ENCODE results near the gene KIF23.
"Not testable (repeated sequence)": the region's sequence is repeated elsewhere in the genome, so short reads cannot be mapped to it uniquely, and the experiment has no call there.

The KIF23 gene

GRCh38 chr15:69424748-69425413 is 10.7 kb downstream of the KIF23 start:
- DNase-seq (ENCODE audit: low read depth, low spot score), result no peak
- H3K27ac ChIP-seq, result no peak overlapping the region

GRCh38 chr15:69433831-69434230 is 19.7 kb downstream of the KIF23 start:
- no peak for DNase-seq (ENCODE audit: low read depth, low spot score)
- no peak overlapping the region for H3K27ac ChIP-seq

GRCh38 chr15:69434238-69434637 is 20.1 kb downstream of the KIF23 start:
- DNase-seq (ENCODE audit: low read depth, low spot score), result no peak
- H3K27ac ChIP-seq, result no peak overlapping the region

GRCh38 chr15:69434679-69435078 is 20.5 kb downstream of the KIF23 start:
- no peak for DNase-seq (ENCODE audit: low read depth, low spot score)
- no peak overlapping the region for H3K27ac ChIP-seq

- no peak for DNase-seq (ENCODE audit: low read depth, low spot score)
- H3K27ac ChIP-seq, result no peak overlapping the region
Measured at GRCh38 chr15:69435985-69436384, 21.8 kb downstream of the KIF23 start.

- no peak for DNase-seq (ENCODE audit: low read depth, low spot score)
- H3K27ac ChIP-seq, result no peak overlapping the region
Measured at GRCh38 chr15:69436951-69437350, 22.8 kb downstream of the KIF23 start.

- no peak for DNase-seq (ENCODE audit: low read depth, low spot score)
- H3K27ac ChIP-seq, result no peak overlapping the region
Measured at GRCh38 chr15:69439623-69440022, 25.5 kb downstream of the KIF23 start.

GRCh38 chr15:69443032-69443611 is 29.0 kb downstream of the KIF23 start:
- H3K27ac ChIP-seq, result no peak overlapping the region

GRCh38 chr15:69444686-69445085 is 30.5 kb downstream of the KIF23 start:
- DNase-seq (ENCODE audit: low read depth, low spot score), result no peak
- no peak overlapping the region for H3K27ac ChIP-seq

More at GRCh38 chr15:69443032-69443611, 29.0 kb downstream of the KIF23 start:
- DNase-seq (ENCODE audit: low read depth, low spot score), result no peak

GRCh38 chr15:69446953-69447352 is 32.8 kb downstream of the KIF23 start:
- H3K27ac ChIP-seq, result no peak overlapping the region
- no peak for DNase-seq (ENCODE audit: low read depth, low spot score)

- not testable (repeated sequence) for H3K27ac ChIP-seq; DNase-seq (ENCODE audit: low read depth, low spot score)
Measured at GRCh38 chr15:69450221-69450620, 36.1 kb downstream of the KIF23 start.

- H3K27ac ChIP-seq, result peak overlapping the region; percentile 87
- DNase-seq (ENCODE audit: low read depth, low spot score), result no peak
Measured at GRCh38 chr15:69450968-69451695, 37.0 kb downstream of the KIF23 start.

GRCh38 chr15:69451951-69452691 is 38.0 kb downstream of the KIF23 start:
- peak overlapping the region; percentile 87 for H3K27ac ChIP-seq
- no peak for DNase-seq (ENCODE audit: low read depth, low spot score)

- H3K27ac ChIP-seq, result peak within 1 kb of the TSS; percentile 87
- DNase-seq (ENCODE audit: low read depth, low spot score), result peak; percentile 77
Measured at GRCh38 chr15:69452692-69453521, 38.8 kb downstream of the KIF23 start, which contains the start of gene RPLP1. TSS of gene RPLP1 (plus strand) at chr15:69452818. CDS start at chr15:69452949, 131 bp downstream.

- peak overlapping the region; percentile 87 for H3K27ac ChIP-seq
- DNase-seq (ENCODE audit: low read depth, low spot score), result no peak
Measured at GRCh38 chr15:69454953-69455352, 40.8 kb downstream of the KIF23 start.

GRCh38 chr15:69456208-69457166 is 42.3 kb downstream of the KIF23 start:
- no peak for DNase-seq (ENCODE audit: low read depth, low spot score)
- no peak overlapping the region for H3K27ac ChIP-seq

GRCh38 chr15:69457304-69458280 is 43.4 kb downstream of the KIF23 start:
- H3K27ac ChIP-seq, result no peak overlapping the region
- no peak for DNase-seq (ENCODE audit: low read depth, low spot score)

GRCh38 chr15:69459066-69459465 is 44.9 kb downstream of the KIF23 start:
- H3K27ac ChIP-seq, result no peak overlapping the region
- no peak for DNase-seq (ENCODE audit: low read depth, low spot score)

All from epithelial cell of prostate (primary cell).